ENCODE measurements around the gene EXOC4.

The EXOC4 gene

DNA sequence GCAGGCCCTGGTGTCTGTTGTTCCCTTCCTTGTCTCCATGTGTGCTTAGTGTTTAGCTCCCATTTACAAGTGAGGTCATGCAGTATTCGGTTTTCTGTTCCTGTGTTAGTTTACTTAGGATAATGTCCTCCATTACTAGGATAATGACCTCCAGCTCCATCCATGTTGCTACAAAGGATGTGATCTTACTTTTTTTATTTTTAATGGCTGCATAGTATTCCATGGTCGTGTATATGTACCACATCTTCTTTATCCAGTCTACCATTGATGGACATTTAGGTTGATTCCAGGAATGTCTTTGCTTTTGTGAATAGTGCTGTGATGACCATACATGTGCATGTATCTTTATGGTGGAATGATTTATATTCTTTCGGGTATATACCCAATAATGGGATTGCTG lies 333.4 kb downstream of the EXOC4 start:
- no peaks in the 10 kb centered on the region for H3K36me3 ChIP-seq (ENCODE audit: low read depth)
- H3K9me3 ChIP-seq (ENCODE audit: severe bottlenecking): no peaks in the 10 kb centered on the region
- no peaks in the 10 kb centered on the region for H3K27me3 ChIP-seq (ENCODE audit: insufficient read depth, poor library complexity, severe bottlenecking)
- no peak for TF ChIP-seq CTCF (IDR thresholded peaks at IDR 0.05; ENCODE audit: poor library complexity, severe bottlenecking)
- peaks cover 11% of the 10 kb centered on the region for H3K4me1 ChIP-seq (ENCODE audit: insufficient read depth, poor library complexity, severe bottlenecking)
- H3K27ac ChIP-seq (ENCODE audit: poor library complexity, severe bottlenecking): no peak overlapping the region
- DNase-seq (ENCODE audit: low spot score) (no peak), ATAC-seq (ENCODE audit: low read depth) (no peak)
- no peak overlapping the region for H3K4me3 ChIP-seq (ENCODE audit: severe bottlenecking)

- no peak for ATAC-seq (ENCODE audit: low read depth)
- H3K27ac ChIP-seq (ENCODE audit: poor library complexity, severe bottlenecking): no peak overlapping the region
Measured at GRCh38 chr7:133587903-133588302, 335.0 kb downstream of the EXOC4 start.

GRCh38 chr7:133590795-133591194 lies 337.9 kb downstream of the EXOC4 start:
- no peaks in the 10 kb centered on the region for H3K36me3 ChIP-seq (ENCODE audit: low read depth)
- no peak for DNase-seq (ENCODE audit: low spot score)
- no peaks in the 10 kb centered on the region for H3K9me3 ChIP-seq (ENCODE audit: severe bottlenecking)
- no peak for ATAC-seq (ENCODE audit: low read depth)
- H3K4me3 ChIP-seq (ENCODE audit: severe bottlenecking): no peak overlapping the region
- H3K4me1 ChIP-seq (ENCODE audit: insufficient read depth, poor library complexity, severe bottlenecking): no peaks in the 10 kb centered on the region
- TF ChIP-seq CTCF (IDR thresholded peaks at IDR 0.05; ENCODE audit: poor library complexity, severe bottlenecking): no peak
- no peak overlapping the region for H3K27ac ChIP-seq (ENCODE audit: poor library complexity, severe bottlenecking)
- no peaks in the 10 kb centered on the region for H3K27me3 ChIP-seq (ENCODE audit: insufficient read depth, poor library complexity, severe bottlenecking)

More at GRCh38 chr7:133587903-133588302, 335.0 kb downstream of the EXOC4 start:
- Histone ChIP-seq H3K4me3 (ENCODE audit: severe bottlenecking) (no peak overlapping the region), H3K9me3 (ENCODE audit: severe bottlenecking) (no peaks in the 10 kb centered on the region), H3K27me3 (ENCODE audit: insufficient read depth, poor library complexity, severe bottlenecking) (no peaks in the 10 kb centered on the region), H3K4me1 (ENCODE audit: insufficient read depth, poor library complexity, severe bottlenecking) (peaks cover 3% of the 10 kb centered on the region), H3K36me3 (ENCODE audit: low read depth) (no peaks in the 10 kb centered on the region)
- no peak for TF ChIP-seq CTCF (IDR thresholded peaks at IDR 0.05; ENCODE audit: poor library complexity, severe bottlenecking)
- no peak for DNase-seq (ENCODE audit: low spot score)

DNA sequence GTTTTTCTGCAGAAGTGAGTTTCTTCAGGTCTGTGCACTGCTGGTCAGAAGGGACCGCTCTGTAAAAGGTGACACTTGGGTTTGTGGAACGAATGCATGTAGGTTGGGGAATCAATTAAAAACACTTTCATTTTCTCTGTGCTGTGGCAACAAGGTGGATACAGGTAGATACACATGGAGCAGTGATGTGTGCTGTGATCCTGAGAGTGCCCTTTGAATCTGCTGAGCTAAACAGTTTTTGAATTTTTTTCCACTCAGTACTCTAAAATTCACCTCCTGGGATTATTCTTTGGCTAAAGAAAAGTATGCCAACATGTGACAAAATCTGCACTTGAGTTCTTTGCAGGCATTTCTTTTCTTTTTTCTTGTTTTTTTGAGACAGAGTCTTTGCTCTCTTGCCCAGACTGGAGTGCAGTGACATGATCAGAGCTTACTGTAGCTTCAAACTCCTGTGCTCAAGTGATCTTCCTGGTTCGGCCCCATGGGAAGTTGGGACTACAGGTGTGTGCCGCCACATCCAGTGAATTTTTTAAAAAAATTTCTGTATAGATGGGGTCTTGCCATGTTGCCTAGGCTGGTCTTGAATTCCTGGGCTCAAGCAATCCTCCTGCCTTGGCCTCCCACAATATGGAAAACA lies 338.9 kb downstream of the EXOC4 start:
- H3K9me3 ChIP-seq (ENCODE audit: severe bottlenecking): no peaks in the 10 kb centered on the region
- H3K4me3 ChIP-seq (ENCODE audit: severe bottlenecking): no peak overlapping the region
- no peaks in the 10 kb centered on the region for H3K36me3 ChIP-seq (ENCODE audit: low read depth)
- no peak for TF ChIP-seq CTCF (IDR thresholded peaks at IDR 0.05; ENCODE audit: poor library complexity, severe bottlenecking)
- DNase-seq (ENCODE audit: low spot score): no peak
- H3K27ac ChIP-seq (ENCODE audit: poor library complexity, severe bottlenecking): no peak overlapping the region
- H3K27me3 ChIP-seq (ENCODE audit: insufficient read depth, poor library complexity, severe bottlenecking): no peaks in the 10 kb centered on the region
- H3K4me1 ChIP-seq (ENCODE audit: insufficient read depth, poor library complexity, severe bottlenecking): no peaks in the 10 kb centered on the region
- no peak for ATAC-seq (ENCODE audit: low read depth)

GRCh38 chr7:133593561-133593960 lies 340.7 kb downstream of the EXOC4 start:
- H3K9me3 ChIP-seq (ENCODE audit: severe bottlenecking): no peaks in the 10 kb centered on the region
- H3K4me1 ChIP-seq (ENCODE audit: insufficient read depth, poor library complexity, severe bottlenecking): no peaks in the 10 kb centered on the region
- no peak overlapping the region for H3K4me3 ChIP-seq (ENCODE audit: severe bottlenecking)
- H3K27ac ChIP-seq (ENCODE audit: poor library complexity, severe bottlenecking): no peak overlapping the region
- no peaks in the 10 kb centered on the region for H3K36me3 ChIP-seq (ENCODE audit: low read depth)
- ATAC-seq (ENCODE audit: low read depth) (no peak), DNase-seq (ENCODE audit: low spot score) (no peak)
- H3K27me3 ChIP-seq (ENCODE audit: insufficient read depth, poor library complexity, severe bottlenecking): no peaks in the 10 kb centered on the region
- TF ChIP-seq CTCF (IDR thresholded peaks at IDR 0.05; ENCODE audit: poor library complexity, severe bottlenecking): no peak

All from RWPE2 (cell line).